Stimulated activated CD4-positive, alpha-beta T cell treated with anti-CD3 and anti-CD28 coated beads, Interleukin-4, amount 100 ng/mL, for 24 hours (primary cell): ENCODE results near the gene SLC25A23.
"Not testable (repeated sequence)": the region's sequence is repeated elsewhere in the genome, so short reads cannot be mapped to it uniquely, and the experiment has no call there.

Source experiments
- DNase-seq: peaks from one replicate; pipeline ENCODE4 v3.0.0-alpha.2; 2020

Gene SLC25A23

GRCh38 chr19:6459262-6460098 lies at the start of gene SLC25A23:
Gene SLC25A23, minus strand, starts transcription at chr19:6459792. Its CDS starts 164 bp downstream, at chr19:6459628.
- peak; percentile 60 for DNase-seq

GRCh38 chr19:6508028-6508771 lies 48.6 kb upstream of the SLC25A23 start:
- DNase-seq: not testable (repeated sequence)

GRCh38 chr19:6503407-6504201 lies 44.0 kb upstream of the SLC25A23 start:
- DNase-seq: no peak

GRCh38 chr19:6501740-6502648 lies 42.4 kb upstream of the SLC25A23 start, which contains the start of gene TUBB4A:
Gene TUBB4A, minus strand, starts transcription at chr19:6502309. Its CDS starts 97 bp downstream, at chr19:6502212.
- peak; percentile 42 for DNase-seq

- DNase-seq: no peak
Measured at GRCh38 chr19:6500837-6501739, 41.5 kb upstream of the SLC25A23 start.

GRCh38 chr19:6499052-6499790 lies 39.6 kb upstream of the SLC25A23 start:
- no peak for DNase-seq

- DNase-seq: no peak
Measured at GRCh38 chr19:6498294-6499036, 38.9 kb upstream of the SLC25A23 start.

GRCh38 chr19:6495947-6496346 lies 36.4 kb upstream of the SLC25A23 start:
- DNase-seq: no peak

GRCh38 chr19:6494438-6495036 lies 34.9 kb upstream of the SLC25A23 start:
- no peak for DNase-seq

- no peak for DNase-seq
Measured at GRCh38 chr19:6491802-6492592, 32.4 kb upstream of the SLC25A23 start.

GRCh38 chr19:6490134-6490533 lies 30.5 kb upstream of the SLC25A23 start:
- no peak for DNase-seq

GRCh38 chr19:6489278-6490061 lies 29.9 kb upstream of the SLC25A23 start:
- DNase-seq: peak; percentile 17

- DNase-seq: no peak
Measured at GRCh38 chr19:6484831-6485230, 25.2 kb upstream of the SLC25A23 start.

GRCh38 chr19:6484230-6484629 lies 24.6 kb upstream of the SLC25A23 start:
- no peak for DNase-seq

GRCh38 chr19:6483235-6483634 lies 23.6 kb upstream of the SLC25A23 start:
- no peak for DNase-seq

GRCh38 chr19:6482343-6482686 lies 22.7 kb upstream of the SLC25A23 start:
- no peak for DNase-seq
